ENCODE data around the gene MIEN1.

DNA sequence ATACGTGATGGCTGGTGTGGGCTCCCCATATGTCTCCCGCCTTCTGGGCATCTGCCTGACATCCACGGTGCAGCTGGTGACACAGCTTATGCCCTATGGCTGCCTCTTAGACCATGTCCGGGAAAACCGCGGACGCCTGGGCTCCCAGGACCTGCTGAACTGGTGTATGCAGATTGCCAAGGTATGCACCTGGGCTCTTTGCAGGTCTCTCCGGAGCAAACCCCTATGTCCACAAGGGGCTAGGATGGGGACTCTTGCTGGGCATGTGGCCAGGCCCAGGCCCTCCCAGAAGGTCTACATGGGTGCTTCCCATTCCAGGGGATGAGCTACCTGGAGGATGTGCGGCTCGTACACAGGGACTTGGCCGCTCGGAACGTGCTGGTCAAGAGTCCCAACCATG is 5.6 kb downstream of the MIEN1 start:
- TF ChIP-seq, protein P1, sequence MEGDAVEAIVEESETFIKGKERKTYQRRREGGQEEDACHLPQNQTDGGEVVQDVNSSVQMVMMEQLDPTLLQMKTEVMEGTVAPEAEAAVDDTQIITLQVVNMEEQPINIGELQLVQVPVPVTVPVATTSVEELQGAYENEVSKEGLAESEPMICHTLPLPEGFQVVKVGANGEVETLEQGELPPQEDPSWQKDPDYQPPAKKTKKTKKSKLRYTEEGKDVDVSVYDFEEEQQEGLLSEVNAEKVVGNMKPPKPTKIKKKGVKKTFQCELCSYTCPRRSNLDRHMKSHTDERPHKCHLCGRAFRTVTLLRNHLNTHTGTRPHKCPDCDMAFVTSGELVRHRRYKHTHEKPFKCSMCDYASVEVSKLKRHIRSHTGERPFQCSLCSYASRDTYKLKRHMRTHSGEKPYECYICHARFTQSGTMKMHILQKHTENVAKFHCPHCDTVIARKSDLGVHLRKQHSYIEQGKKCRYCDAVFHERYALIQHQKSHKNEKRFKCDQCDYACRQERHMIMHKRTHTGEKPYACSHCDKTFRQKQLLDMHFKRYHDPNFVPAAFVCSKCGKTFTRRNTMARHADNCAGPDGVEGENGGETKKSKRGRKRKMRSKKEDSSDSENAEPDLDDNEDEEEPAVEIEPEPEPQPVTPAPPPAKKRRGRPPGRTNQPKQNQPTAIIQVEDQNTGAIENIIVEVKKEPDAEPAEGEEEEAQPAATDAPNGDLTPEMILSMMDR (IDR thresholded peaks at IDR 0.05; ENCODE audit: insufficient read depth, low read depth, low read length) = no peak
- TF ChIP-seq EZH2 (IDR thresholded peaks at IDR 0.05; ENCODE audit: insufficient read depth, low read length) = no peak
